Endodermal cell (in vitro differentiated cells): Measurements from ENCODE around the gene MEDAG. TPM values are rescaled to one million over a fixed set of nuclear protein-coding genes. Genes with fewer than 3 reads are reported as not detected.

Experiments used
- DNase-seq: peaks from one replicate; pipeline ENCODE4 v3.0.0-alpha.2; 2017
- H3K27ac ChIP-seq: 2 replicates; pipeline ENCODE4 v1.5.1; 2013; ENCODE audit warnings: mild to moderate bottlenecking, low read depth, low read length, moderate library complexity
- H3K27me3 ChIP-seq: 2 replicates; pipeline ENCODE4 v1.6.1; 2013; ENCODE audit warnings: mild to moderate bottlenecking, low read length, moderate library complexity; ENCODE audit not compliant: insufficient read depth, control insufficient read depth, poor library complexity, severe bottlenecking
- H3K36me3 ChIP-seq: 2 replicates; pipeline ENCODE4 v1.7.0; 2013; ENCODE audit warnings: mild to moderate bottlenecking, low read length, moderate library complexity; ENCODE audit not compliant: control insufficient read depth, insufficient read depth
- H3K4me1 ChIP-seq: one replicate; pipeline ENCODE4 v1.7.0; 2013; ENCODE audit warnings: low read length; ENCODE audit not compliant: control insufficient read depth, insufficient read depth
- H3K4me3 ChIP-seq: 2 replicates; pipeline ENCODE4 v1.5.1; 2013; ENCODE audit warnings: mild to moderate bottlenecking, low read length, moderate library complexity
- H3K9ac ChIP-seq: 2 replicates; pipeline ENCODE4 v1.6.1; 2013; ENCODE audit warnings: mild to moderate bottlenecking, low read length, moderate library complexity; ENCODE audit not compliant: poor library complexity, severe bottlenecking; ENCODE audit errors: extremely low read depth
- H3K9me3 ChIP-seq: 2 replicates; pipeline ENCODE4 v1.6.1; 2013; ENCODE audit warnings: mild to moderate bottlenecking, low read length, moderate library complexity; ENCODE audit not compliant: control insufficient read depth
- H3K27ac Mint-ChIP-seq: 2 replicates; pipeline ENCODE4 v1.8.0; 2020; ENCODE audit warnings: mixed read lengths
- H3K27me3 Mint-ChIP-seq: 2 replicates; pipeline ENCODE4 v1.8.0; 2021; ENCODE audit warnings: mild to moderate bottlenecking, mixed read lengths; ENCODE audit not compliant: insufficient read depth
- H3K36me3 Mint-ChIP-seq: 2 replicates; pipeline ENCODE4 v1.8.0; 2020; ENCODE audit warnings: low read depth, mixed read lengths
- H3K4me1 Mint-ChIP-seq: 2 replicates; pipeline ENCODE4 v1.8.0; 2020; ENCODE audit warnings: mixed read lengths
- H3K4me3 Mint-ChIP-seq: 2 replicates; pipeline ENCODE4 v1.8.0; 2020; ENCODE audit warnings: mild to moderate bottlenecking, moderate library complexity, mixed read lengths
- H3K9me3 Mint-ChIP-seq: 2 replicates; pipeline ENCODE4 v1.8.0; 2020; ENCODE audit warnings: mild to moderate bottlenecking, mixed read lengths
- WGBS, 2 experiments: methylation state at CpG; one replicate each; pipeline versions ENCODE4 v1.1.5 to v1.1.7; 2013; ENCODE audit warnings: missing lambda C conversion rate in 2 of 2, mixed read lengths in 1 of 2; ENCODE audit not compliant: insufficient coverage in 1 of 2, insufficient read length in 1 of 2; 5-methylcytosine and 5-hydroxymethylcytosine counted together
- total RNA-seq, 2 donors: library from RNA; stranded (reverse); fragmentation: NEBNext Ultra II Directional in 1 of 2; extraction: Animal tissue kit (Norgen Biotek cat#: 25700) in 1 of 2; gene quantifications; 2 replicates in 1 of 2; 3 replicates in 1 of 2; pipeline ENCODE4 v1.2.1, GENCODE V29; 2021
- TF ChIP-seq, protein P1 (sequence below): fragments of 200-600 bp; sonication (generic); conservative IDR thresholded peaks from 2 replicates; pipeline ENCODE4 v1.5.0; 2021; ENCODE audit warnings: antibody characterized with exemption, mild to moderate bottlenecking

Gene MEDAG
- total RNA-seq, 2 donors from 2014 or later = 0.13 to 0.33 TPM

DNA sequence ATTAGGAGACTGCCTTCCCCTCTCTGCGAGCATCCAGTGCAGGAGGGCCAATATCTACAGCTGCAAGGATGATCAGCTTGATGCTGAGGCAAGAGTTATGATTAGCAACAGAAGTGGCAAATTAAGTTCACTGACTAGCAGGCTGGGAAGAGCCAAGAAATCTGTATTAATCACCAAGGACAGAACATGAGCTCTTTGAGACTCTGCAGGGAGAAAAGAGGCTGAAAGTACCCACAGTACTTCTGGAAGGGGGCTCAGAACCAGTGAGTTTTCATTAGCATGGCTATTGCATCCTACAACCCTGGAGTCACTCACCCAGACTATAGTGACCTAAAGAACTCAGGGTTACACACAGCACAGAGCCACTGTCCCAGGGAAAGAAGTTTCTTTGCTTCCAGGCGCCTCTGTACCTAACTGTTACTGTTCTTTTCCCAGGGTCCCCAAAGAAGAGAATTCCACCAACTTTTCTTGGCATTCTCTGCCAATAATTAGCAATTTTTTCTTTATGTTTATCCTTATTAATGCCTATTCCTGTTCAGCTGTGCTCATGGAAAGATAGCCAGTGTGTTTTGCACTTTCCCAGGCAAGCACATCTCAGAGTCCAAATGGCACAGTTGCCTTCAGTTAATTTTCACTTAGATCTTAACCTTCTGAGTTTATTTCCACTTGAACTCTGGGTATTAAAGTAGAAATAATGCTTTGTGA lies 25.8 kb upstream of the MEDAG start:
- Mint-ChIP-seq H3K36me3 (peaks cover 15% of the 10 kb centered on the region), H3K27ac (no peak overlapping the region), H3K9me3 (peaks cover 17% of the 10 kb centered on the region), H3K27me3 (no peaks in the 10 kb centered on the region), H3K4me1 (peaks cover 31% of the 10 kb centered on the region), H3K4me3 (no peak overlapping the region)
- WGBS, 2 experiments = 92 to 100% methylated on average over 1 to 2 of the region's 2 CpGs
- TF ChIP-seq, protein P1, sequence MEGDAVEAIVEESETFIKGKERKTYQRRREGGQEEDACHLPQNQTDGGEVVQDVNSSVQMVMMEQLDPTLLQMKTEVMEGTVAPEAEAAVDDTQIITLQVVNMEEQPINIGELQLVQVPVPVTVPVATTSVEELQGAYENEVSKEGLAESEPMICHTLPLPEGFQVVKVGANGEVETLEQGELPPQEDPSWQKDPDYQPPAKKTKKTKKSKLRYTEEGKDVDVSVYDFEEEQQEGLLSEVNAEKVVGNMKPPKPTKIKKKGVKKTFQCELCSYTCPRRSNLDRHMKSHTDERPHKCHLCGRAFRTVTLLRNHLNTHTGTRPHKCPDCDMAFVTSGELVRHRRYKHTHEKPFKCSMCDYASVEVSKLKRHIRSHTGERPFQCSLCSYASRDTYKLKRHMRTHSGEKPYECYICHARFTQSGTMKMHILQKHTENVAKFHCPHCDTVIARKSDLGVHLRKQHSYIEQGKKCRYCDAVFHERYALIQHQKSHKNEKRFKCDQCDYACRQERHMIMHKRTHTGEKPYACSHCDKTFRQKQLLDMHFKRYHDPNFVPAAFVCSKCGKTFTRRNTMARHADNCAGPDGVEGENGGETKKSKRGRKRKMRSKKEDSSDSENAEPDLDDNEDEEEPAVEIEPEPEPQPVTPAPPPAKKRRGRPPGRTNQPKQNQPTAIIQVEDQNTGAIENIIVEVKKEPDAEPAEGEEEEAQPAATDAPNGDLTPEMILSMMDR = no peak
- Histone ChIP-seq H3K9ac (no peak overlapping the region), H3K4me1 (peaks cover 10% of the 10 kb centered on the region), H3K27ac (no peak overlapping the region), H3K36me3 (no peaks in the 10 kb centered on the region), H3K27me3 (no peaks in the 10 kb centered on the region), H3K4me3 (no peak overlapping the region), H3K9me3 (no peaks in the 10 kb centered on the region)
- no peak for DNase-seq

DNA sequence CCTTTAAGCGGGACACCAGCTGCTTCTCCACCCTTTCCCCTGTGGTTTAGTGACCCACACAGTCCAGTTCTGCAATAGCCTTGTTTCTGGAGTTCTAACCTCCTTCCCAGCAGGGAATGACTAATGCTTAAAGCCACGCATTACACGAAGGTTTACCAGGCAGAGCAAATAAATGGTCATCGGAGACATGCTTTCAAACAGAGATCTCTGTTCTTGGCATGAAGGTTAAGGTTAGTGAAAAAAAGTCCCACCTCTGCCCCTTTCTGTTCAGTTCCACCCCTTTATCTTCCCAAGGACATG lies 25.3 kb upstream of the MEDAG start:
- Mint-ChIP-seq H3K36me3 (peaks cover 17% of the 10 kb centered on the region), H3K9me3 (peaks cover 21% of the 10 kb centered on the region), H3K4me3 (no peak overlapping the region), H3K27me3 (no peaks in the 10 kb centered on the region), H3K4me1 (peaks cover 32% of the 10 kb centered on the region), H3K27ac (no peak overlapping the region)
- Histone ChIP-seq H3K27ac (no peak overlapping the region), H3K27me3 (no peaks in the 10 kb centered on the region), H3K36me3 (no peaks in the 10 kb centered on the region), H3K4me3 (no peak overlapping the region), H3K4me1 (peaks cover 10% of the 10 kb centered on the region), H3K9ac (no peak overlapping the region), H3K9me3 (no peaks in the 10 kb centered on the region)
- no peak for DNase-seq
- 71 to 80% methylated on average over 3 to 4 of the region's 4 CpGs for WGBS, 2 experiments
- TF ChIP-seq, protein P1 = no peak

DNA sequence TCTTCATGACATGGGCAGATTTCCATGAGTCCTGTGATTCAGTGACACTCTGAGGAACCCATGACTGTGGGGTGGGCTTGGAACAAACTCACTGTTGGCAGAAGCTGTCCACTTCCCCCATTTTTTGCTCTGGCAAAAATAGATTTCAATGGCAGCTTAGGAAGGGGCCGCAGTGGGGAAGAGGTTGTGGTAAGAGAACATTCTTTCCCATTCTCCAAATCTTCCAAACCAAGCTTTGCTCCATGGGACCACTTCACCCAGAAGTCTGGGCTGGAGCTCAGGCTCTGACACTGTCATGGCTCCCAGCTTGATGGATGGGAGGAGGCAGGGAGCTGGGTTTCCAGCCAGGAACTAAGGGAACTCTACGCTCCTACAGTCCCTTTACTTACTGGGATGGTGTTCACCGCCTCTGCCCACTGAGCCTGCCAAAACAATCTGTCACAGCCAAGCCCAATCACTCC lies 24.9 kb upstream of the MEDAG start:
- Mint-ChIP-seq H3K27ac (no peak overlapping the region), H3K36me3 (peaks cover 19% of the 10 kb centered on the region), H3K9me3 (peaks cover 23% of the 10 kb centered on the region), H3K27me3 (no peaks in the 10 kb centered on the region), H3K4me1 (peaks cover 32% of the 10 kb centered on the region), H3K4me3 (no peak overlapping the region)
- 88% methylated on average over 2 of the region's 3 CpGs; no CpG with 5 or more reads in 1 of the 2 experiments for WGBS, 2 experiments
- DNase-seq = no peak
- TF ChIP-seq, protein P1 = no peak
- Histone ChIP-seq H3K4me3 (no peak overlapping the region), H3K27me3 (no peaks in the 10 kb centered on the region), H3K36me3 (no peaks in the 10 kb centered on the region), H3K9ac (no peak overlapping the region), H3K4me1 (peaks cover 10% of the 10 kb centered on the region), H3K27ac (no peak overlapping the region), H3K9me3 (no peaks in the 10 kb centered on the region)
